ENCODE results near the gene AUTS2.

The AUTS2 gene

GRCh38 chr7:69789563-69789962 lies 191.3 kb downstream of the AUTS2 start:
- no peak for DNase-seq (ENCODE audit: low spot score)

DNA sequence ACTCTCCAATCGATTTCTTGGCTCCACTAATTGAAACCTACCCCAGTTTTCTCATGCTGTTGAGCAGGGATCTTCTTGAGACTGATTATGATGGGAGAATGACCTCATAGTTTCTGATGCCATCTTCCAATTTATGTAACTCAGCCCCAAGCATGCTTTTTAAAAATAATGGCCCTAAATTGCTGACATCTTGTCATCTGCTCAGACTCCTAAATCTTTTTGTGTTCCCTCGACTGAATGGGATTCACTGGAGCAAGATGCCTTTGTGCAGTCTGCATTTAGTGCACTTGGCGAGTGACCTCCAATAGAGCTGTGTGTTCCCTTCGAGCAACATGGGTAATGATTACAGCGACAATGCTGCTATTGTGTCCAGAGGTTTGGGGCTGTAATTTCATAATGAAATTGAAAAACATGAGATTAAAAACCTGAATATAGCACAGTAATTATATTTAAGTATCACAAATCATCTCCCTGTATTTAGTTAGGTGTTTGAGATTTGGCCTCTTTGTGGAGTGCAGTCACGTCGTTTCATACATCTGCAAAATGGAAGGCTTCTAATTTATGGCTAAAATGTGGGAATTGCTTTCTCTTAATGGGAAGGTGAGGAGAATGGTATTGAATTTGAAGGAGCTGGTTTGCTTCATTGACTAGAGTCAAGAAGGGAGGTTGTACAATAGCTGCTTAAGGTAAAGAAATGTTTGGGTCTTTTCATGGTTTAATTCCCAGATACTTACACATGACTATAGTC lies 192.9 kb downstream of the AUTS2 start:
- DNase-seq (ENCODE audit: low spot score): no peak

GRCh38 chr7:69791739-69792138 lies 193.5 kb downstream of the AUTS2 start:
- no peak for DNase-seq (ENCODE audit: low spot score)

DNA sequence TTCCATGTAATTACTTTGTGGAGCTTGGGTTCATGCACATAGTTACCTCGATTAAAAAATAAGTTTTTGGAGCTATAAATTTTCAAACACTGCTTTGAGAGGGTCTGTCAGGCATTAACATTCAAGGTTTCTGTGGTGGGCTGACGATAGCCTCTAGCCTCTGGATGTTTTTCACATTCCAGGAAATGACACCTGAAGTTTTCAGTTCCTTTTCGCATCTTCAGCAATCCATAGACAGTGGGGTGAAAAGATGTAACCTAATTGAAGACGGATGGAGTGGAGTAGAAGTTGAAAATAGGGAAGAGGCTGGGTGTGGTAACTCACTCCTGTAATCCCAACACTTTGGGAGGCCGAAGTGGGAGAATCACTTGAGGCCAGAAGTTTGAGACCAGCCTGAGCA lies 197.7 kb downstream of the AUTS2 start:
- no peak for DNase-seq (ENCODE audit: low spot score)

- DNase-seq (ENCODE audit: low spot score): no peak
Observed at GRCh38 chr7:69796416-69796815, 198.1 kb downstream of the AUTS2 start.

DNA sequence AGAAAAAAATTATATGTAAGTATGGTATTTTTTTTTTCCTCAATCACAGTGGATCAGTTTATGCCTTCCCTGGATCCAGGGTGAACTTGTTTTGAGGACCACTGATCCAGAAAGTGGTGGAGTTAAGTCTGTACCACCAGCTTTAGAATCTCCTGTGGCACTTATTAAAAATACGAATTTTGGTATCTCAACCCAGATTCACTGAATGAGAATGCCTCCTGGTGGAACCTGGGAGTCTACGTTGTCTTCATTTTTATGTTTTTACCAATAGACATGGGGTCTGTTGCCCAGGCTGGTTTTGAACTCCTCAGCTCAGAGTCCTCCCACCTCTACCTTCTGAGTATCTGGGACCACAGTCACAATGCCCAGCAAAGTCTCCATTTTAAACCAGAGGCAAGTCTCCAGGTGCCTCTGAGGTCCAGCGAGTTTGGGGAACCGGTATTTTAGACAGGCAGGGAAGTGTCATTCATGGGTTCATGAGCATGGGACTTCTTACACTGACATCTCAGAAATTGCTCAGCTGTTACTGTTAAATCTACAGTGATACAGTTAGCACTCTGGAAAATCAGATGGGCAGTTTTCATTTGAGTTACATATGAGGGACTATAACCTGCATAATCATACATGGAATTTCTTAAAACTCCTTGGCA lies 200.9 kb downstream of the AUTS2 start:
- DNase-seq (ENCODE audit: low spot score): no peak

- no peak for DNase-seq (ENCODE audit: low spot score)
Observed at GRCh38 chr7:69799990-69800389, 201.7 kb downstream of the AUTS2 start.

GRCh38 chr7:69800495-69800894 lies 202.2 kb downstream of the AUTS2 start:
- no peak for DNase-seq (ENCODE audit: low spot score)

DNA sequence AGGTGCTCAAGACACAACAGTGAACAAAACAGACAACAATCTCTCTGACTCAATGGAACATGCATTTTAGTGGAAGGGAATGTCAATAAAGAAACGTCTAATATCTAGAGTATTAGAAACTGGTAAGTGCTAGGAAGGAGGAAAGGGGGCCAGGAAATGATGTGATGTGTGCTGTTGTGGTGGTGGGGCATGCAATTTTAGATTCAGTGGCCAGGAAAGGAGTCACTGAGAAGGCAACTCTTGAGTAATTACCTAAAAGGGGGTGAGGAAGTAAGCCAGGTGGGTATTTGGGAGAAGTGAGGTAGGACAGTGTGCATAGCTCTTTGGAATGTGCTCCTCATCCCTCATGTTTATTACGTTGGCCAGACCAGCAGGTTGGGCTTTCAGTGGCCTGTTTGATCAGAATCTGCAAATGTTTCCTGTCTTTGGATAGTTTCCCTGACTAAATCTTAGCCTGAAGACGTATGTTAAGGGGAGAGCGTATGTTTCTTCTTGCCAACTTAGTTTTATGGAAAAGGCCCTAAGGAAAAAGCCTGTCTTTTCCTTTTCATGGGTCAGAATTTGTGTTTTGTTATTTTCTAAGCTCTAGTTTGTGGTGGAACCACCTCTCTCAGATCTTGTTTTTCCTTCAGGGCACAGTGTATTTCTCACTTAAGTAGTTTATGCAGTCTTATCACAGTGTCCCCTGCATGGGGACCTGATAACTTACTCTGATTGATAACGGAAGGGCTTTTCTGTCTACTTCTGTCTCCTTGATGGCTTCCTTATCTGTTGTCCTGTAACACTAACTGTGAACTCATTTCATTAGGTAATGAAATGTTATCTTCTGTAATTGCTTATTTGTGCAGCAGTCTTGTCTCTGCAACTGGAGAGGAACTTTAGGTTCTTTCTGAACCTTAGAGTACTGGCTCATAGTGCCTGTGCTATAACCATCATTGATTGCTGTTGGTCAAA lies 203.7 kb downstream of the AUTS2 start:
- DNase-seq (ENCODE audit: low spot score): no peak

DNA sequence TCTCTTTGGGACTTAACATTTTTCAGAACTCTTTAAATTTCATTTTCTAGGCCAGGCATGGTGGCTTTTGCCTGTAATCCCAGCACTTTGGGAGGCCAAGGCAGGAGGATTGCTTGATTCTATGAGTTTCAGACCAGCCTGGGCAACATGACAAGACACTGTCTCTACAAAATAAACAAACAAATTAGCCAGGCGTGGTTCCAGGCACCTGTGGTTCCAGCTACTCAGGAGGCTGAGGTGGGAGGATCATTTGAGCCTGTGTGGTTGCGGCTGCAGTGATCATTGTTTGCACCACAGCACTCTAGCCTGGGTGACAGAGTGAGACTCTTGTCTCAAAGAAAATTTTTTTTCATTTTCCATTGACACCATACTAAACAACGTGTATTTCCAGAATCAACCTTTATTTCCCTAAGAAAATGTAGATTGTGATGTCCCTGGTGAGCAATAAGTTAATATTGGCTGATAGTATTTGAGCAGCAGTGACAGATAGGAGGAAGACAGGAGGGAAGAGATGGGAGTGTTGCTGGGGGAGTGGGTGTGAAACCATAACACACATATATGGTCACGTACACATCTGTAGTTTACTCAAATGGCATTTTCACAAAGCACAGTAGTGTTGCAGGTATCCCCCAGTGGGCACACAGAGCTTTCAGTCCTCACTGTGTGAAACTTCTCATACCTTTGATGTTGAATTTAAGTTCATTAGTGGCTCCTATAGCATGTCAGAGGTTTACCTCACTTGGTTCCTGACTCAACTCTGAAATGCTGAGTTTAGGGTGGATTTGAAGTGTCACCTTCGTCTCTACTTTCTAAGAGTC lies 205.6 kb downstream of the AUTS2 start:
- DNase-seq (ENCODE audit: low spot score): no peak

- DNase-seq (ENCODE audit: low spot score): no peak
Observed at GRCh38 chr7:69804962-69805361, 206.7 kb downstream of the AUTS2 start.

DNA sequence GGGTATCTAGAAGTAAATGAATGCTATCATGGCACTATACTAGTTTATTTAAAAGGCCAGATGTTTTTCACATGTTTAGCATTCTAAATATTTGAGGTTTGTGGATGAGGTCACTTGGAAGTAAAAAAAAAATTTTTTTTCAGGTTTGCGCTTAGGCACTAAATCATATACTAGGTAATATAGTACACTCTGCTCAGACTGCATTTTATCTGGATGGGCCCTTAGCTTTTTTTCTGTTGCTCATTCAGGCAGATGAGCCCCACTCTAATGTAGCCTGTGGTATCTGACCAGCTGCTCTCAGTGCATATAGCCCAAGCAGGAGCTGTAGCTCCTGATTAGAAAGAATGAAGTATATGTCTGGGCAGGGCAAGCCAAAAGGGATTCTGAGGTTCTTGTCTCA lies 210.1 kb downstream of the AUTS2 start:
- no peak for DNase-seq (ENCODE audit: low spot score)

- no peak for DNase-seq (ENCODE audit: low spot score)
Observed at GRCh38 chr7:69811476-69812308, 213.4 kb downstream of the AUTS2 start.

- no peak for DNase-seq (ENCODE audit: low spot score)
Observed at GRCh38 chr7:69812756-69813155, 214.5 kb downstream of the AUTS2 start.

DNA sequence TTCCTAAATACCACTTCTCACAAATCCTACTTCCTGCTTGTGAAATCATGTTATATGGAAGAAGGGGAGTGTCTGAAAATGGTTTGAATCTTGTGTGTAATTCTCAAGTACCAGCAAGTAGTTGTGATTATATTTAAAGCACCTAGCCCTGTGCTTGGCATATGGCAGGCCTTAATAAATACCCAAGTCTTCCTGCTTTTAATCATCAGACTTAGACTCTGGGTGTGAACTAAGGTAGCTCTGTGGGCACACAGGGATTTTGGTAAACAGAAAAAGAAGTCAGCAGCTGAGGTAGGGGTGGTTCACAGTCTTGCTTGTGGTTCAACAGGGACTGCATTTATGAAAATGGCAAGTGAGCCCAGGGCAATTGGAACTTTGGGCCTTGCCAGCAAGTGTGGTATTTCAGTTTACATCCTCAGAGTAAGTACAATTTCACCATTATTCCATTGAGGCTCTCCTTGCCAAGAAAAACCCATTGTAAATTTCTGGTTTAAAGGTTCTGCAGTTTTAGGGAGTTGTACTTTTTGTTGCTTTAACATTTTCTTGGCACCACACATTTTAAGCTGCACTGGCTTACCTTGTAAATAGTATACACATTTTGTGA lies 215.5 kb downstream of the AUTS2 start:
- DNase-seq (ENCODE audit: low spot score): no peak

DNA sequence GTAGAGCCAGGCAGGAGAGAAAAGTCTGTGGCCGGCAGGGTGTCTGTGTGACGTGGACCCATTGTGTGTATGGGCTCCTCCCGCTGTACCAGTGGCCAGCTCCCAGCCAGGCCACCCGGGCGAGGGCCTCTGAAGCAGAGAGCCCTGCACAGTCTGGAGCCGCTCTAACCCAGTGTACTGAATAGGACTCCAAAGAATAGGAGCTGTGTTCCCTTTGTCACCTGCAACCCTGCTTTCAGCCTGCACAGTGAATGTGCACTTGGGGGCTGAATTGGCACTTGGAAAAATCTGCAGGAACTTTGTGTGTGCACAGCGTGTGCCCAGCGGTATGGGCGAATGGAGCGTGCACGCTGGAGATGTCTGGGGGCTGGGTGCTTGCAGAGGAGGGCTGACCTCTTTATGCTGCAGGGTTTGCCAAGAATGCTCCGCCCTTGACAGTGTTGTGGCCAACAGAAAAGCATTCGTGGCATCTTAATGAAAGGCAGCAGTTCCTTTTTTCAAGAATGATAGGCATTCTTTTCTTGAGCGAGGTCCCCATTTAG lies 216.2 kb downstream of the AUTS2 start:
- peak; percentile 11 for DNase-seq (ENCODE audit: low spot score)

DNA sequence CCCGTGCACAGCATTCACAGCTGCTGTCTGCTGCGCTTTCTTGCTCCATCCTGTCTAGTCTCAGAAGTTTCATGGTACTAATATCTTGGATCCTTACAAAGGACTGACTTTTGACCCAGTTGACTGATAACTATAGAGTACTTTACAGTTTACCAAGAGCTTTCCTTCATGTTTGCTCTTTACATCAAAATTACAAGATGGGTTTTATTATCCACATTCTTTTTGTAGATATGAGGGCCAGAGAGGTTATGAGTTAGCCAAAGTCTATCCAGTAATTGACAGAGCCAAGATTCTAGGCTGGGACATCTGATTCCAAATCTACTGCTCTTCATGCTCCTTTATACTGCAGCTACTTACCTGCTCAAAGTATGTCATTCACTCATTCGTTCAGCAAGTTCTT lies 218.2 kb downstream of the AUTS2 start:
- no peak for DNase-seq (ENCODE audit: low spot score)

- DNase-seq (ENCODE audit: low spot score): no peak
Observed at GRCh38 chr7:69817121-69817520, 218.8 kb downstream of the AUTS2 start.

GRCh38 chr7:69817841-69818635 lies 219.8 kb downstream of the AUTS2 start:
- DNase-seq (ENCODE audit: low spot score): no peak
